KMS-11 (cell line): Measurements from ENCODE around the gene TMPRSS6.

Experiments used
- H2AFZ ChIP-seq: fragments of 200-600 bp; sonication (generic); 2 replicates; pipeline ENCODE4 v1.6.1; 2016; ENCODE audit warnings: antibody characterized with exemption, mixed run types, low read depth
- H3K27ac ChIP-seq: fragments of 200-600 bp; sonication (generic); 2 replicates; pipeline ENCODE4 v1.6.1; 2016; ENCODE audit warnings: mild to moderate bottlenecking, mixed run types
- H3K27me3 ChIP-seq: fragments of 200-600 bp; sonication (generic); 2 replicates; pipeline ENCODE4 v1.6.1; 2017; ENCODE audit warnings: mild to moderate bottlenecking, low read depth, mixed run types, moderate library complexity; ENCODE audit not compliant: insufficient read depth
- H3K36me3 ChIP-seq: fragments of 200-600 bp; sonication (generic); 2 replicates; pipeline ENCODE4 v1.6.1; 2017; ENCODE audit warnings: mild to moderate bottlenecking, mixed run types; ENCODE audit not compliant: insufficient read depth
- H3K4me1 ChIP-seq: fragments of 200-600 bp; sonication (generic); 2 replicates; pipeline ENCODE4 v1.6.1; 2016; ENCODE audit warnings: mild to moderate bottlenecking, low read depth, mixed run types; ENCODE audit not compliant: poor library complexity, severe bottlenecking
- H3K4me2 ChIP-seq: fragments of 200-600 bp; sonication (generic); 2 replicates; pipeline ENCODE4 v1.7.0; 2016; ENCODE audit warnings: mild to moderate bottlenecking, mixed run types
- H3K4me3 ChIP-seq: fragments of 200-600 bp; sonication (generic); IDR thresholded peaks from 2 replicates; pipeline ENCODE4 v1.6.1; 2017; ENCODE audit warnings: low read depth, low read length, mixed read lengths; ENCODE audit not compliant: insufficient read depth
- H3K79me2 ChIP-seq: fragments of 200-600 bp; sonication (generic); 2 replicates; pipeline ENCODE4 v1.6.1; 2016; ENCODE audit warnings: low read depth, mixed run types; ENCODE audit not compliant: insufficient read depth
- H3K9ac ChIP-seq: fragments of 200-600 bp; sonication (generic); 2 replicates; pipeline ENCODE4 v1.6.1; 2016; ENCODE audit warnings: mild to moderate bottlenecking, mixed run types
- H4K20me1 ChIP-seq: fragments of 200-600 bp; sonication (generic); 2 replicates; pipeline ENCODE4 v1.6.1; 2016; ENCODE audit warnings: mild to moderate bottlenecking, mixed run types; ENCODE audit not compliant: insufficient read depth
- CTCF ChIP-seq: fragments of 200-600 bp; sonication (generic); conservative IDR thresholded peaks from 2 replicates; pipeline ENCODE4 v1.6.1; 2017; ENCODE audit warnings: low read depth, mild to moderate bottlenecking, antibody characterized with exemption, low read length, moderate library complexity, mixed read lengths

TMPRSS6 gene

GRCh38 chr22:37050913-37051312 lies 58.6 kb downstream of the TMPRSS6 start:
- Histone ChIP-seq H3K4me2 (no peak overlapping the region), H3K4me1 (no peaks in the 10 kb centered on the region), H2AFZ (no peak overlapping the region), H3K36me3 (no peaks in the 10 kb centered on the region), H3K9ac (no peak overlapping the region), H3K27me3 (no peaks in the 10 kb centered on the region), H3K79me2 (no peaks in the 10 kb centered on the region), H3K4me3 (no peak overlapping the region), H4K20me1 (no peaks in the 10 kb centered on the region), H3K27ac (no peak overlapping the region)
- TF ChIP-seq CTCF = no peak

GRCh38 chr22:37049224-37049623 lies 60.3 kb downstream of the TMPRSS6 start:
- Histone ChIP-seq H3K4me2 (no peak overlapping the region), H4K20me1 (no peaks in the 10 kb centered on the region), H3K36me3 (no peaks in the 10 kb centered on the region), H3K4me3 (no peak overlapping the region), H3K27me3 (no peaks in the 10 kb centered on the region), H3K4me1 (peaks cover 3% of the 10 kb centered on the region), H3K79me2 (no peaks in the 10 kb centered on the region), H3K9ac (no peak overlapping the region), H3K27ac (no peak overlapping the region), H2AFZ (no peak overlapping the region)
- no peak for TF ChIP-seq CTCF

GRCh38 chr22:37048133-37048532 lies 61.4 kb downstream of the TMPRSS6 start:
- Histone ChIP-seq H3K4me3 (no peak overlapping the region), H2AFZ (no peak overlapping the region), H4K20me1 (no peaks in the 10 kb centered on the region), H3K4me1 (peaks cover 9% of the 10 kb centered on the region), H3K27me3 (no peaks in the 10 kb centered on the region), H3K36me3 (no peaks in the 10 kb centered on the region), H3K9ac (no peak overlapping the region), H3K27ac (no peak overlapping the region), H3K79me2 (no peaks in the 10 kb centered on the region), H3K4me2 (no peak overlapping the region)
- no peak for TF ChIP-seq CTCF

- H3K9ac ChIP-seq = no peak overlapping the region
- H3K4me2 ChIP-seq = no peak overlapping the region
- no peaks in the 10 kb centered on the region for H3K36me3 ChIP-seq
- H3K4me3 ChIP-seq = no peak overlapping the region
- TF ChIP-seq CTCF = no peak
- peaks cover 9% of the 10 kb centered on the region for H3K4me1 ChIP-seq
- H4K20me1 ChIP-seq = no peaks in the 10 kb centered on the region
- no peak overlapping the region for H3K27ac ChIP-seq
- no peak overlapping the region for H2AFZ ChIP-seq
- H3K79me2 ChIP-seq = no peaks in the 10 kb centered on the region
- no peaks in the 10 kb centered on the region for H3K27me3 ChIP-seq
Measured at GRCh38 chr22:37047006-37047405, 62.5 kb downstream of the TMPRSS6 start.
